ENCODE results near the gene IFNLR1. TPM values are rescaled to one million over a fixed set of nuclear protein-coding genes. Genes with fewer than 3 reads are reported as not detected.
A peak's percentile ranks its signal among the peaks of the same experiment; 100 is the strongest.

IFNLR1 gene
- total RNA-seq, 2 experiments from 2014 or later: 1.2 to 1.3 TPM

DNA sequence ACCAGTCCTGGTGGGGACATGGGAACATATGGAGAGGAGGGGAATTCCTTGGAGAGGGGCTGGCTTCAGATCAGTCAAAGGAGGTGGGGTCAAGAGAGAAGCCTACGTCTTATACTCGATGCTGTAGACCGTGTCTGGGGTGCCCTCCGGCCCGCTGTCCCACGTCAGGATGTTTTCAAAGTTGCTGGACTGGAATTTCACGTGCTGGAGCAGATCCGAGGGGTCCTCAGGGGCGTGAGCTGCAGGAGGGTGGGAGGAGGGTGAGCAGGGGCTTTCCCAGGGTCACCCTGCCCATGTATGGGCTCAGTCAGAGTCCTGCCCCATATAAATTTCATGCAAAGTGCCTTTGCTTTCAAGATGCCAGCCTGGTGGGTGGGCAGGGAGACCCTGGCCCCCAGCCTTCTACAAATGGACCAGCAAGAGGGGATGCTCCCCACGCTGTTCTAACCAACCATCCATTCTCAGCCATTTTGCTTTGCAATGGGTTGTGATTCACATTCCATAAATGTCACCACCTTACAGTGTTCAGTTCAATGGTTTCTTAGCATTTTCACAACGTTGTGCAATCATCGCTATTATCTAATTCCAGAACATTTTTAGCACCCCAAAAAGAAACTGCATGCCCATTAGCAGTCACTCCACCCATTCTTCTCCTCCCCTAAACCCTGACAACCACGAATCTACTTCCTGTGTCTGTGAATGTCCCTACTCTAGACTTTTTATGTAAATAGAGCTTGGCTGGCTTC, 48.4 kb downstream of the IFNLR1 start:
- no peak overlapping the region for H3K27ac ChIP-seq (ENCODE audit: low read depth in 1 of 2, low read length in 2 of 2)
- ATAC-seq (ENCODE audit: poor library complexity) (no peak), DNase-seq (peak in 1 of 14 experiments; percentile 25)
- H3K4me3 Mint-ChIP-seq: no peak overlapping the region
- intact Hi-C loops (cut with DNase I, micrococcal nuclease): no loop called here
- POLR2A ChIA-PET: no interaction called here
- CTCF ChIA-PET: interaction anchor here (0.6 to 1.0 kb wide), 2 partner anchors 12 kb away, joined by 3 to 4 read pairs; no protein-coding TSS in a partner anchor
- no peaks in the 10 kb centered on the region for H3K36me3 Mint-ChIP-seq (ENCODE audit: low read depth)
- H3K9me3 ChIP-seq (ENCODE audit: control insufficient read depth in 1 of 2, insufficient read depth in 1 of 2, low read length in 2 of 2): peaks cover 0 to 8% of the 10 kb centered on the region in 2 experiments
- no peaks in the 10 kb centered on the region for H3K9me3 Mint-ChIP-seq
- peaks cover 0 to 2% of the 10 kb centered on the region in 2 experiments for H3K27me3 ChIP-seq (ENCODE audit: control insufficient read depth in 1 of 2, insufficient read depth in 2 of 2, low read length in 2 of 2)
- TF ChIP-seq, protein P1, sequence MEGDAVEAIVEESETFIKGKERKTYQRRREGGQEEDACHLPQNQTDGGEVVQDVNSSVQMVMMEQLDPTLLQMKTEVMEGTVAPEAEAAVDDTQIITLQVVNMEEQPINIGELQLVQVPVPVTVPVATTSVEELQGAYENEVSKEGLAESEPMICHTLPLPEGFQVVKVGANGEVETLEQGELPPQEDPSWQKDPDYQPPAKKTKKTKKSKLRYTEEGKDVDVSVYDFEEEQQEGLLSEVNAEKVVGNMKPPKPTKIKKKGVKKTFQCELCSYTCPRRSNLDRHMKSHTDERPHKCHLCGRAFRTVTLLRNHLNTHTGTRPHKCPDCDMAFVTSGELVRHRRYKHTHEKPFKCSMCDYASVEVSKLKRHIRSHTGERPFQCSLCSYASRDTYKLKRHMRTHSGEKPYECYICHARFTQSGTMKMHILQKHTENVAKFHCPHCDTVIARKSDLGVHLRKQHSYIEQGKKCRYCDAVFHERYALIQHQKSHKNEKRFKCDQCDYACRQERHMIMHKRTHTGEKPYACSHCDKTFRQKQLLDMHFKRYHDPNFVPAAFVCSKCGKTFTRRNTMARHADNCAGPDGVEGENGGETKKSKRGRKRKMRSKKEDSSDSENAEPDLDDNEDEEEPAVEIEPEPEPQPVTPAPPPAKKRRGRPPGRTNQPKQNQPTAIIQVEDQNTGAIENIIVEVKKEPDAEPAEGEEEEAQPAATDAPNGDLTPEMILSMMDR (IDR thresholded peaks at IDR 0.05): no peak
- H3K36me3 ChIP-seq (ENCODE audit: insufficient read depth, low read length): no peaks in the 10 kb centered on the region
- H3K27ac Mint-ChIP-seq: no peak overlapping the region
- no peaks in the 10 kb centered on the region for H3K4me1 ChIP-seq (ENCODE audit: insufficient read depth, low read length)
- H3K4me3 ChIP-seq (ENCODE audit: low read length): no peak overlapping the region
- H3K4me1 Mint-ChIP-seq (ENCODE audit: low read depth): no peaks in the 10 kb centered on the region
- peaks cover 16% of the 10 kb centered on the region for H3K27me3 Mint-ChIP-seq

GRCh38 chr1:24136956-24137539, 50.0 kb downstream of the IFNLR1 start:
- Histone ChIP-seq H3K27ac (ENCODE audit: low read depth in 1 of 2, low read length in 2 of 2) (no peak overlapping the region), H3K27me3 (ENCODE audit: control insufficient read depth in 1 of 2, insufficient read depth in 2 of 2, low read length in 2 of 2) (peaks cover 0 to 2% of the 10 kb centered on the region in 2 experiments), H3K9me3 (ENCODE audit: control insufficient read depth in 1 of 2, insufficient read depth in 1 of 2, low read length in 2 of 2) (peaks cover 0 to 8% of the 10 kb centered on the region in 2 experiments), H3K4me1 (ENCODE audit: insufficient read depth, low read length) (no peaks in the 10 kb centered on the region), H3K36me3 (ENCODE audit: insufficient read depth, low read length) (no peaks in the 10 kb centered on the region), H3K4me3 (ENCODE audit: low read length) (no peak overlapping the region)
- ChIA-PET POLR2A (no interaction called here), CTCF (interaction anchor here (1.2 kb wide), 1 partner anchor 13 kb away, joined by 6 read pairs; no protein-coding TSS in a partner anchor)
- H3K9me3 Mint-ChIP-seq: no peaks in the 10 kb centered on the region
- no peak overlapping the region for H3K4me3 Mint-ChIP-seq
- H3K27ac Mint-ChIP-seq: no peak overlapping the region
- no peak for DNase-seq
- no peaks in the 10 kb centered on the region for H3K36me3 Mint-ChIP-seq (ENCODE audit: low read depth)
- intact Hi-C loops (cut with DNase I, micrococcal nuclease): no loop called here
- TF ChIP-seq, protein P1 (IDR thresholded peaks at IDR 0.05): no peak
- H3K27me3 Mint-ChIP-seq: peaks cover 24% of the 10 kb centered on the region
- no peak for ATAC-seq (ENCODE audit: poor library complexity)
- H3K4me1 Mint-ChIP-seq (ENCODE audit: low read depth): no peaks in the 10 kb centered on the region

DNA sequence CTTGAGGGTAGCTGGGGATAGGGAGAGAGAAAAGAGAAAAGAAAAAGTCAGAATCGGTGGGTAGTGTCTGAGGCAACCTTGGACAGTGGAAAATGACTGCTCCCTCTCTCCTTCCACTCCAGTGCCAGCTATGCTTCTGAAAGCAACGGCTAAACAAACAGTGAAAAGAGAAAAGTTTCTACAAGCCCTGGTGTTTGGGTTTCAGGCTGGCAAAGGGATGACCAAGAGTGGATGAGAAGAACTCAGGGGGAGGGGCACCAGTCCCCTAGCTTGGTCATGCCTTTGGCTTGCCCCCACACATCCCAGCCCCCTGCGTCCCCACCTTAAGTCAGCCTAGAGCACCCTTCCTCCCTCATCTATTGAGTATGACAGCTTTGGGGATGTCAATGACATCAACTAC, 52.7 kb downstream of the IFNLR1 start:
- intact Hi-C loops (cut with DNase I, micrococcal nuclease): no loop called here
- no peaks in the 10 kb centered on the region for H3K36me3 Mint-ChIP-seq (ENCODE audit: low read depth)
- H3K4me3 ChIP-seq (ENCODE audit: low read length): no peak overlapping the region
- H3K27ac Mint-ChIP-seq: no peak overlapping the region
- H3K9me3 ChIP-seq (ENCODE audit: control insufficient read depth in 1 of 2, insufficient read depth in 1 of 2, low read length in 2 of 2): peaks cover 5 to 16% of the 10 kb centered on the region in 2 experiments
- peaks cover 0 to 2% of the 10 kb centered on the region in 2 experiments for H3K27me3 ChIP-seq (ENCODE audit: control insufficient read depth in 1 of 2, insufficient read depth in 2 of 2, low read length in 2 of 2)
- H3K4me3 Mint-ChIP-seq: no peak overlapping the region
- H3K36me3 ChIP-seq (ENCODE audit: insufficient read depth, low read length): no peaks in the 10 kb centered on the region
- ChIA-PET CTCF (no interaction called here), POLR2A (no interaction called here)
- no peaks in the 10 kb centered on the region for H3K9me3 Mint-ChIP-seq
- TF ChIP-seq, protein P1 (IDR thresholded peaks at IDR 0.05): no peak
- no peaks in the 10 kb centered on the region for H3K4me1 Mint-ChIP-seq (ENCODE audit: low read depth)
- H3K4me1 ChIP-seq (ENCODE audit: insufficient read depth, low read length): no peaks in the 10 kb centered on the region
- H3K27ac ChIP-seq (ENCODE audit: low read depth in 1 of 2, low read length in 2 of 2): no peak overlapping the region
- no peak for DNase-seq
- ATAC-seq (ENCODE audit: poor library complexity): no peak
- peaks cover 18% of the 10 kb centered on the region for H3K27me3 Mint-ChIP-seq
